ENCODE results near the gene CRLF1.

- TF ChIP-seq POLR2AphosphoS5 (IDR thresholded peaks at IDR 0.05; ENCODE audit: low read depth, low read length), result no peak
- TF ChIP-seq TAF1 (IDR thresholded peaks at IDR 0.05; ENCODE audit: borderline replicate concordance, insufficient read depth, low read length), result no peak
Observed at GRCh38 chr19:18587561-18587960, 19.0 kb downstream of the CRLF1 start.

All from PFSK-1 (cell line).